ENCODE measurements around the gene ASAP3.

GRCh38 chr1:23471473-23472075 lies 12.4 kb downstream of the ASAP3 start:
- TF ChIP-seq, protein P1, sequence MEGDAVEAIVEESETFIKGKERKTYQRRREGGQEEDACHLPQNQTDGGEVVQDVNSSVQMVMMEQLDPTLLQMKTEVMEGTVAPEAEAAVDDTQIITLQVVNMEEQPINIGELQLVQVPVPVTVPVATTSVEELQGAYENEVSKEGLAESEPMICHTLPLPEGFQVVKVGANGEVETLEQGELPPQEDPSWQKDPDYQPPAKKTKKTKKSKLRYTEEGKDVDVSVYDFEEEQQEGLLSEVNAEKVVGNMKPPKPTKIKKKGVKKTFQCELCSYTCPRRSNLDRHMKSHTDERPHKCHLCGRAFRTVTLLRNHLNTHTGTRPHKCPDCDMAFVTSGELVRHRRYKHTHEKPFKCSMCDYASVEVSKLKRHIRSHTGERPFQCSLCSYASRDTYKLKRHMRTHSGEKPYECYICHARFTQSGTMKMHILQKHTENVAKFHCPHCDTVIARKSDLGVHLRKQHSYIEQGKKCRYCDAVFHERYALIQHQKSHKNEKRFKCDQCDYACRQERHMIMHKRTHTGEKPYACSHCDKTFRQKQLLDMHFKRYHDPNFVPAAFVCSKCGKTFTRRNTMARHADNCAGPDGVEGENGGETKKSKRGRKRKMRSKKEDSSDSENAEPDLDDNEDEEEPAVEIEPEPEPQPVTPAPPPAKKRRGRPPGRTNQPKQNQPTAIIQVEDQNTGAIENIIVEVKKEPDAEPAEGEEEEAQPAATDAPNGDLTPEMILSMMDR (IDR thresholded peaks at IDR 0.05) = no peak
- no peak for TF ChIP-seq POLR2A (IDR thresholded peaks at IDR 0.05)
